ENCODE measurements around the gene TAS2R30.

TAS2R30 gene

GRCh38 chr12:11171969-11172675, 37.7 kb upstream of the TAS2R30 start (continued):
- TF ChIP-seq, protein P1, sequence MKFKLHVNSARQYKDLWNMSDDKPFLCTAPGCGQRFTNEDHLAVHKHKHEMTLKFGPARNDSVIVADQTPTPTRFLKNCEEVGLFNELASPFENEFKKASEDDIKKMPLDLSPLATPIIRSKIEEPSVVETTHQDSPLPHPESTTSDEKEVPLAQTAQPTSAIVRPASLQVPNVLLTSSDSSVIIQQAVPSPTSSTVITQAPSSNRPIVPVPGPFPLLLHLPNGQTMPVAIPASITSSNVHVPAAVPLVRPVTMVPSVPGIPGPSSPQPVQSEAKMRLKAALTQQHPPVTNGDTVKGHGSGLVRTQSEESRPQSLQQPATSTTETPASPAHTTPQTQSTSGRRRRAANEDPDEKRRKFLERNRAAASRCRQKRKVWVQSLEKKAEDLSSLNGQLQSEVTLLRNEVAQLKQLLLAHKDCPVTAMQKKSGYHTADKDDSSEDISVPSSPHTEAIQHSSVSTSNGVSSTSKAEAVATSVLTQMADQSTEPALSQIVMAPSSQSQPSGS (tag by site-specific recombination; IDR thresholded peaks at IDR 0.05; ENCODE audit: low read depth): no peak
- TF ChIP-seq, protein P2, sequence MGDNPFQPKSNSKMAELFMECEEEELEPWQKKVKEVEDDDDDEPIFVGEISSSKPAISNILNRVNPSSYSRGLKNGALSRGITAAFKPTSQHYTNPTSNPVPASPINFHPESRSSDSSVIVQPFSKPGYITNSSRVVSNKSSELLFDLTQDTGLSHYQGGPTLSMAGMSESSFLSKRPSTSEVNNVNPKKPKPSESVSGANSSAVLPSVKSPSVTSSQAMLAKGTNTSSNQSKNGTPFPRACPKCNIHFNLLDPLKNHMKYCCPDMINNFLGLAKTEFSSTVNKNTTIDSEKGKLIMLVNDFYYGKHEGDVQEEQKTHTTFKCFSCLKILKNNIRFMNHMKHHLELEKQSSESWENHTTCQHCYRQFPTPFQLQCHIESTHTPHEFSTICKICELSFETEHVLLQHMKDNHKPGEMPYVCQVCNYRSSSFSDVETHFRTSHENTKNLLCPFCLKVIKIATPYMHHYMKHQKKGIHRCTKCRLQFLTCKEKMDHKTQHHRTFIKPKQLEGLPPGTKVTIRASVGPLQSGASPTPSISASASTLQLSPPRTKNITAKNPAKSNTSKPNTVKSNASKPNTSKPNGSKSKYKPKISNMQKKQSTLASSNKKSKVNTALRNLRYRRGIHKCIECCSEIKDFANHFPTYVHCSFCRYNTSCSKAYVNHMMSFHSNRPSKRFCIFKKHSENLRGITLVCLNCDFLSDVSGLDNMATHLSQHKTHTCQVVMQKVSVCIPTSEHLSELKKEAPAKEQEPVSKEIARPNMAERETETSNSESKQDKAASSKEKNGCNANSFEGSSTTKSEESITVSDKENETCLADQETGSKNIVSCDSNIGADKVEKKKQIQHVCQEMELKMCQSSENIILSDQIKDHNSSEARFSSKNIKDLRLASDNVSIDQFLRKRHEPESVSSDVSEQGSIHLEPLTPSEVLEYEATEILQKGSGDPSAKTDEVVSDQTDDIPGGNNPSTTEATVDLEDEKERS (tag by site-specific recombination; IDR thresholded peaks at IDR 0.05): no peak
- TF ChIP-seq, protein P3, sequence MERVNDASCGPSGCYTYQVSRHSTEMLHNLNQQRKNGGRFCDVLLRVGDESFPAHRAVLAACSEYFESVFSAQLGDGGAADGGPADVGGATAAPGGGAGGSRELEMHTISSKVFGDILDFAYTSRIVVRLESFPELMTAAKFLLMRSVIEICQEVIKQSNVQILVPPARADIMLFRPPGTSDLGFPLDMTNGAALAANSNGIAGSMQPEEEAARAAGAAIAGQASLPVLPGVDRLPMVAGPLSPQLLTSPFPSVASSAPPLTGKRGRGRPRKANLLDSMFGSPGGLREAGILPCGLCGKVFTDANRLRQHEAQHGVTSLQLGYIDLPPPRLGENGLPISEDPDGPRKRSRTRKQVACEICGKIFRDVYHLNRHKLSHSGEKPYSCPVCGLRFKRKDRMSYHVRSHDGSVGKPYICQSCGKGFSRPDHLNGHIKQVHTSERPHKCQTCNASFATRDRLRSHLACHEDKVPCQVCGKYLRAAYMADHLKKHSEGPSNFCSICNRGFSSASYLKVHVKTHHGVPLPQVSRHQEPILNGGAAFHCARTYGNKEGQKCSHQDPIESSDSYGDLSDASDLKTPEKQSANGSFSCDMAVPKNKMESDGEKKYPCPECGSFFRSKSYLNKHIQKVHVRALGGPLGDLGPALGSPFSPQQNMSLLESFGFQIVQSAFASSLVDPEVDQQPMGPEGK (tag by site-specific recombination; IDR thresholded peaks at IDR 0.05): 0 out of 2 replicates have a peak, but pooled peaks have one; percentile 27
- TF ChIP-seq ZNF549 (tag by site-specific recombination; IDR thresholded peaks at IDR 0.05): no peak

GRCh38 chr12:11171145-11171968, 36.9 kb upstream of the TAS2R30 start, which contains the start of gene SMIM10L1:
SMIM10L1 (plus strand) TSS chr12:11171194; CDS start chr12:11171357, 163 bp downstream.
- POLR2A ChIA-PET: interaction anchor here (0.6 to 2.5 kb wide), 13 partner anchors 8 to 449 kb away, joined by 3 to 13 read pairs (median 4); no protein-coding TSS in a partner anchor
- peaks cover 4 to 14% of the 10 kb centered on the region in 2 experiments for H3K36me3 ChIP-seq (ENCODE audit: control insufficient read depth in 2 of 2, insufficient read depth in 1 of 2, low read length in 2 of 2)
- CTCF ChIA-PET: interaction anchor here (0.5 to 0.9 kb wide), 2 partner anchors 14 to 421 kb away, joined by 3 read pairs; no protein-coding TSS in a partner anchor
- H3K9me3 ChIP-seq (ENCODE audit: control insufficient read depth, insufficient read depth, low read depth, low read length): no peaks in the 10 kb centered on the region
- H3K4me1 ChIP-seq (ENCODE audit: control insufficient read depth, insufficient read depth, low read length): peaks cover 4% of the 10 kb centered on the region
- peak within 1 kb of the TSS; percentile 99 for H3K27ac ChIP-seq (ENCODE audit: extremely low read depth, low read depth, low read length)
- H3K4me3 ChIP-seq (ENCODE audit: low read depth, low read length): peak within 1 kb of the TSS; percentile 77
- TF ChIP-seq ZNF76 (tag by site-specific recombination; IDR thresholded peaks at IDR 0.05; ENCODE audit: borderline replicate concordance, low read depth) (peak; percentile 92), ZNF48 (tag by site-specific recombination; IDR thresholded peaks at IDR 0.05) (no peak), HIC1 (tag by site-specific recombination; IDR thresholded peaks at IDR 0.05) (no peak), ZNF394 (tag by site-specific recombination; IDR thresholded peaks at IDR 0.05; ENCODE audit: borderline replicate concordance) (peak; percentile 43; the same call in 1 of the 2 replicates), ZFP69B (tag by site-specific recombination; IDR thresholded peaks at IDR 0.05) (no peak; the same call in 1 of the 2 replicates), ZNF585B (tag by site-specific recombination; IDR thresholded peaks at IDR 0.05) (peak; percentile 11; the same call in 1 of the 2 replicates), ZFHX2 (tag by site-specific recombination; conservative IDR thresholded peaks at IDR 0.05) (no peak), ZNF155 (tag by site-specific recombination; IDR thresholded peaks at IDR 0.05) (no peak), ZNF423 (tag by site-specific recombination; IDR thresholded peaks at IDR 0.05) (no peak), ZNF292 (tag by site-specific recombination; IDR thresholded peaks at IDR 0.05; ENCODE audit: borderline replicate concordance, low read depth) (no peak), ZNF560 (tag by site-specific recombination; IDR thresholded peaks at IDR 0.05; ENCODE audit: borderline replicate concordance) (no peak), ZNF701 (tag by site-specific recombination; IDR thresholded peaks at IDR 0.05) (no peak), ZBTB44 (tag by site-specific recombination; IDR thresholded peaks at IDR 0.05) (no peak), ZSCAN23 (tag by site-specific recombination; IDR thresholded peaks at IDR 0.05) (no peak), ZNF623 (tag by site-specific recombination; IDR thresholded peaks at IDR 0.05) (0 out of 2 replicates have a peak, but pooled peaks have one; percentile 2)
- TF ChIP-seq, protein P4, sequence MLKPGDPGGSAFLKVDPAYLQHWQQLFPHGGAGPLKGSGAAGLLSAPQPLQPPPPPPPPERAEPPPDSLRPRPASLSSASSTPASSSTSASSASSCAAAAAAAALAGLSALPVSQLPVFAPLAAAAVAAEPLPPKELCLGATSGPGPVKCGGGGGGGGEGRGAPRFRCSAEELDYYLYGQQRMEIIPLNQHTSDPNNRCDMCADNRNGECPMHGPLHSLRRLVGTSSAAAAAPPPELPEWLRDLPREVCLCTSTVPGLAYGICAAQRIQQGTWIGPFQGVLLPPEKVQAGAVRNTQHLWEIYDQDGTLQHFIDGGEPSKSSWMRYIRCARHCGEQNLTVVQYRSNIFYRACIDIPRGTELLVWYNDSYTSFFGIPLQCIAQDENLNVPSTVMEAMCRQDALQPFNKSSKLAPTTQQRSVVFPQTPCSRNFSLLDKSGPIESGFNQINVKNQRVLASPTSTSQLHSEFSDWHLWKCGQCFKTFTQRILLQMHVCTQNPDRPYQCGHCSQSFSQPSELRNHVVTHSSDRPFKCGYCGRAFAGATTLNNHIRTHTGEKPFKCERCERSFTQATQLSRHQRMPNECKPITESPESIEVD (tag by site-specific recombination; IDR thresholded peaks at IDR 0.05): no peak

Data from HEK293 (cell line).